A673 (cell line): ENCODE measurements around the gene AQP2.

Source experiments
- EZH2 ChIP-seq: fragments of 200-600 bp; sonication (generic); IDR thresholded peaks from 2 replicates; pipeline ENCODE4 v1.6.1; 2017; ENCODE audit warnings: borderline replicate concordance, low read depth, mild to moderate bottlenecking, mixed read lengths, antibody characterized with exemption, low read length; ENCODE audit not compliant: poor library complexity, severe bottlenecking
- TF ChIP-seq, protein P1 (sequence below): fragments of 300-800, 200-600 bp; sonication (generic); conservative IDR thresholded peaks from 2 replicates; pipeline ENCODE4 v1.5.1; 2017; ENCODE audit warnings: low read depth, mild to moderate bottlenecking, antibody characterized with exemption, low read length, moderate library complexity, mixed read lengths

DNA sequence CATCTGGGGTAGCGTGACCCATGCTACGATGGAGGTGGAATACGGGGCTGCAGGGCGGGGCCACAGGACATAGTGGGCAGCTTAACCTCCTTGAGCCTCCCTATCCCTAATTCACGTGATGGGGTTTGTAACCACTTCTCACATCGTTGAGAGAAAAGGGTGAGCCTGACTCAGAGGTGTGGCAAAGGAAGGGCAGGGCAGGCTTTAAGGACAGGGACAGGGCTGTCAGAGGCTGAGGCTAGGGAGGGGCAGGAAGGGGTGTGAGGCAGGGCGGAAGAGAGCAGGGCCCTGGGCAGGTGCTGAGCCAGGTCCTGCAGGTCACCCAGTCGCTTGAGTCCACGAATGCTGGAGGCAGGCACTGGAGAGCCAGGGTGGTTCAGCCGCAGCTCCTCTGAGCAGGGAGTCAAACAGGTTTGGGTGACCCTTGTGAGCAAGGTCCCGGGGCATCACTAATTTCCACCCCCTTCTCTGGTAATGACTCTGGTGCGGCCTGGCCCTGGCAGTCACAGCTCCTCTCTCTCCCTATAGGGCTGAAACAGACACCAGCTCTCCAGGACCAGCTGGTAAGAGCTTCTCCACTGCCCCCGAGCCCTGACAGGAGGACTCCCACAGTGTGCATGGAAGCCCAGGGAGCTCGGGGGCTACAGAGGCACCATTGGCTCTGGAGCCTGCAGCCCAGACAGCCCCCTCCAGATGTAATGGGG, 7.5 kb upstream of the AQP2 start:
- TF ChIP-seq, protein P1, sequence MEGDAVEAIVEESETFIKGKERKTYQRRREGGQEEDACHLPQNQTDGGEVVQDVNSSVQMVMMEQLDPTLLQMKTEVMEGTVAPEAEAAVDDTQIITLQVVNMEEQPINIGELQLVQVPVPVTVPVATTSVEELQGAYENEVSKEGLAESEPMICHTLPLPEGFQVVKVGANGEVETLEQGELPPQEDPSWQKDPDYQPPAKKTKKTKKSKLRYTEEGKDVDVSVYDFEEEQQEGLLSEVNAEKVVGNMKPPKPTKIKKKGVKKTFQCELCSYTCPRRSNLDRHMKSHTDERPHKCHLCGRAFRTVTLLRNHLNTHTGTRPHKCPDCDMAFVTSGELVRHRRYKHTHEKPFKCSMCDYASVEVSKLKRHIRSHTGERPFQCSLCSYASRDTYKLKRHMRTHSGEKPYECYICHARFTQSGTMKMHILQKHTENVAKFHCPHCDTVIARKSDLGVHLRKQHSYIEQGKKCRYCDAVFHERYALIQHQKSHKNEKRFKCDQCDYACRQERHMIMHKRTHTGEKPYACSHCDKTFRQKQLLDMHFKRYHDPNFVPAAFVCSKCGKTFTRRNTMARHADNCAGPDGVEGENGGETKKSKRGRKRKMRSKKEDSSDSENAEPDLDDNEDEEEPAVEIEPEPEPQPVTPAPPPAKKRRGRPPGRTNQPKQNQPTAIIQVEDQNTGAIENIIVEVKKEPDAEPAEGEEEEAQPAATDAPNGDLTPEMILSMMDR: no peak
- no peak for TF ChIP-seq EZH2
